ENCODE measurements around the gene UPF2. TPM values are rescaled to one million over a fixed set of nuclear protein-coding genes. Genes with fewer than 3 reads are reported as not detected.

UPF2 gene
- total and polyA plus RNA-seq, 2 of the 13 experiments (the other 11 are each of a cell fraction or from before 2014, with no cell fraction given), result 6.2 to 14.5 TPM

DNA sequence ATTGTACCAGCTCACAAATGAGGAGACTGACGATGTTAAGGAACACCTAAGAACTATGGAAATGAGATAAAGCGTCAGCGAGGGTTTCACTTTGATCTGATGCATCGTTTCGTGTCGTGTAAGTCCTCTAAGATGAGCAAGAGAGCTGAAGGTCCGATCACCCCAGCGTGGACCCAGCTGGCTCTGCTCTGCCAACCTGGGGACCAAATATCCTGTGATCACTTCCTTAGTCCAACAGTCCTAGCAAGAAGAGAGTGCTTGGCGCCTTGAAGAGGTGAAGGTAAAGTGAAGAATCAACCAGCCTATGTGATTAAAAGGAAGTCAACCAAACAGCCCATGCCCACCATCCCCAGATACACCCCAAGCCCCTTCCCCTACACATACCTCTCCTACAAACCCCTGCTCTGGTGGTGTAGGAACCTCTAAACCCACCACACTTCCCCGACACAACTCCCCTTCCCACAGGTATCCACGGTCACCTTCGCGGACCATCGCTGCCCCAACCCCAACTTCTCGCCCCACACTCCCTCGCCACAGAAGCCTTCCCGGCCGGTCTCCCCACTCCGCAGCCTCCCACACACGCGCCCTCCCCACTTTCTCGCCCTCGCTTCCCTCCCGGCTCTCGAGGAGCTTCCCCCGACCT lies 722 bp downstream of the UPF2 start:
- H4K20me1 ChIP-seq (ENCODE audit: insufficient read depth, low read length), result no peaks in the 10 kb centered on the region
- ChIA-PET POLR2A (interaction anchor here (0.6 to 2.6 kb wide), 13 partner anchors 8 to 342 kb away, joined by 3 to 43 read pairs (median 4); partner anchors contain the start of genes CDC123, DHTKD1 and NUDT5), CTCF (ENCODE audit: low intra/inter-chr PET ratio, low total read pairs) (no interaction called here)
- peaks cover 35% of the 10 kb centered on the region for H3K4me1 ChIP-seq (ENCODE audit: insufficient read depth, low read length)
- intact Hi-C loops (cut with micrococcal nuclease; ENCODE audit: unreplicated experiment), result loop anchor here (5.0 kb wide), 1 partner anchor 85 kb away; the partner anchor contains the start of gene SEC61A2
- H3K4me3 ChIP-seq (replicated peaks in 1 of 3; ENCODE audit: insufficient read depth in 1 of 3, low read depth in 2 of 3, low read length in 3 of 3), result peak overlapping the region; percentile 77 to 96 (median 95)
- peaks cover 47% of the 10 kb centered on the region for H3K79me2 ChIP-seq (ENCODE audit: insufficient read depth, low read length)
- H3K9me3 ChIP-seq (ENCODE audit: low read length), result no peaks in the 10 kb centered on the region
- FAIRE-seq, result no peak
- peak; percentile 33 for DNase-seq (ENCODE audit: low spot score)
- in situ Hi-C loops (cut with HindIII; ENCODE audit: extremely low pct_ligation_motif_present, low pct_unique_long_range_greater_than_20kb), result no loop called here
- H3K27me3 ChIP-seq (ENCODE audit: control insufficient read depth in 1 of 2, insufficient read depth in 2 of 2, low read length in 2 of 2), result no peaks in the 10 kb centered on the region; a peak in 1 of 5 replicates
- no peak overlapping the region for H2AFZ ChIP-seq (ENCODE audit: low read length)
- BruUV-seq (replicated peaks), result no TSS peak
- under 1% methylated on average over 26 of the region's 26 CpGs for WGBS (ENCODE audit: low lambda C conversion rate)
- ATAC-seq, result peak; percentile 43
- peak overlapping the region; percentile 67 for H3K4me2 ChIP-seq (ENCODE audit: low read depth, low read length)
- peak overlapping the region; percentile 99 for H3K9ac ChIP-seq (ENCODE audit: insufficient read depth, low read depth, low read length)
- peak overlapping the region; percentile 99 for H3K27ac ChIP-seq (ENCODE audit: extremely low read length, insufficient read depth, low read length)
- no peaks in the 10 kb centered on the region for H3K36me3 ChIP-seq (replicated peaks in 1 of 2; ENCODE audit: control insufficient read depth in 1 of 2, insufficient read depth in 2 of 2, low read length in 2 of 2)
- TF ChIP-seq ZNF225 (CRISPR knock-in tag; IDR thresholded peaks at IDR 0.05) (peak; percentile 39; the same call in 1 of the 2 replicates), NFE2L1 (CRISPR knock-in tag; IDR thresholded peaks at IDR 0.05; ENCODE audit: borderline replicate concordance) (no peak), HNF4G (IDR thresholded peaks at IDR 0.05; ENCODE audit: borderline replicate concordance, low read depth, low read length) (no peak), HNF4G (CRISPR knock-in tag; IDR thresholded peaks at IDR 0.05; ENCODE audit: borderline replicate concordance, low read depth) (no peak), SRY (CRISPR knock-in tag; IDR thresholded peaks at IDR 0.05) (0 out of 2 replicates have a peak, but pooled peaks have one; percentile 25), NRL (CRISPR knock-in tag; IDR thresholded peaks at IDR 0.05; ENCODE audit: borderline replicate concordance) (0 out of 2 replicates have a peak, but pooled peaks have one; percentile 41), ZSCAN12 (CRISPR knock-in tag; IDR thresholded peaks at IDR 0.05) (no peak), KAT8 (CRISPR knock-in tag; IDR thresholded peaks at IDR 0.05) (no peak), HDAC1 (CRISPR knock-in tag; IDR thresholded peaks at IDR 0.05) (peak; percentile 13; the same call in 1 of the 2 replicates), ATRX (CRISPR knock-in tag; IDR thresholded peaks at IDR 0.05; ENCODE audit: borderline replicate concordance) (no peak), ZNF780A (CRISPR knock-in tag; IDR thresholded peaks at IDR 0.05) (no peak), FOXA1 (IDR thresholded peaks at IDR 0.05) (no peak), FOXA1 (CRISPR knock-in tag; IDR thresholded peaks at IDR 0.05) (no peak), ZNF160 (CRISPR knock-in tag; IDR thresholded peaks at IDR 0.05) (peak; percentile 14; the same call in 1 of the 2 replicates), SAP130 (CRISPR knock-in tag; IDR thresholded peaks at IDR 0.05; ENCODE audit: low read depth) (0 out of 2 replicates have a peak, but pooled peaks have one; percentile 25)
- TF ChIP-seq, protein P1, sequence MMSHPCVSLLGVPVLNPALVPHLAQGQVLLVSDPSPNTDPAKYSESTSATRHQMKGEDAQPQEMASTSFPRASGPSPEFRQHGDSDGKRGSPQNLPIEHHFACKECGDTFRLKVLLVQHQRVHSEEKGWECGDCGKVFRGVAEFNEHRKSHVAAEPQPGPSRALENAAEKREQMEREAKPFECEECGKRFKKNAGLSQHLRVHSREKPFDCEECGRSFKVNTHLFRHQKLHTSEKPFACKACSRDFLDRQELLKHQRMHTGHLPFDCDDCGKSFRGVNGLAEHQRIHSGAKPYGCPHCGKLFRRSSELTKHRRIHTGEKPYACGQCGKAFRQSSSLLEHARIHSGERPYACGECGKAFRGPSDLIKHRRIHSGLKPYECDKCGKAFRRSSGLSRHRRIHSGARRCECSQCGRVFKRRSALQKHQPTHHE (CRISPR knock-in tag; IDR thresholded peaks at IDR 0.05; ENCODE audit: borderline replicate concordance), result peak; percentile 15; the same call in 1 of the 2 replicates
- TF ChIP-seq, protein P2, sequence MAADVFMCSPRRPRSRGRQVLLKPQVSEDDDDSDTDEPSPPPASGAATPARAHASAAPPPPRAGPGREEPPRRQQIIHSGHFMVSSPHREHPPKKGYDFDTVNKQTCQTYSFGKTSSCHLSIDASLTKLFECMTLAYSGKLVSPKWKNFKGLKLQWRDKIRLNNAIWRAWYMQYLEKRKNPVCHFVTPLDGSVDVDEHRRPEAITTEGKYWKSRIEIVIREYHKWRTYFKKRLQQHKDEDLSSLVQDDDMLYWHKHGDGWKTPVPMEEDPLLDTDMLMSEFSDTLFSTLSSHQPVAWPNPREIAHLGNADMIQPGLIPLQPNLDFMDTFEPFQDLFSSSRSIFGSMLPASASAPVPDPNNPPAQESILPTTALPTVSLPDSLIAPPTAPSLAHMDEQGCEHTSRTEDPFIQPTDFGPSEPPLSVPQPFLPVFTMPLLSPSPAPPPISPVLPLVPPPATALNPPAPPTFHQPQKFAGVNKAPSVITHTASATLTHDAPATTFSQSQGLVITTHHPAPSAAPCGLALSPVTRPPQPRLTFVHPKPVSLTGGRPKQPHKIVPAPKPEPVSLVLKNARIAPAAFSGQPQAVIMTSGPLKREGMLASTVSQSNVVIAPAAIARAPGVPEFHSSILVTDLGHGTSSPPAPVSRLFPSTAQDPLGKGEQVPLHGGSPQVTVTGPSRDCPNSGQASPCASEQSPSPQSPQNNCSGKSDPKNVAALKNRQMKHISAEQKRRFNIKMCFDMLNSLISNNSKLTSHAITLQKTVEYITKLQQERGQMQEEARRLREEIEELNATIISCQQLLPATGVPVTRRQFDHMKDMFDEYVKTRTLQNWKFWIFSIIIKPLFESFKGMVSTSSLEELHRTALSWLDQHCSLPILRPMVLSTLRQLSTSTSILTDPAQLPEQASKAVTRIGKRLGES (CRISPR knock-in tag; IDR thresholded peaks at IDR 0.05; ENCODE audit: borderline replicate concordance), result no peak
- TF ChIP-seq, protein P3, sequence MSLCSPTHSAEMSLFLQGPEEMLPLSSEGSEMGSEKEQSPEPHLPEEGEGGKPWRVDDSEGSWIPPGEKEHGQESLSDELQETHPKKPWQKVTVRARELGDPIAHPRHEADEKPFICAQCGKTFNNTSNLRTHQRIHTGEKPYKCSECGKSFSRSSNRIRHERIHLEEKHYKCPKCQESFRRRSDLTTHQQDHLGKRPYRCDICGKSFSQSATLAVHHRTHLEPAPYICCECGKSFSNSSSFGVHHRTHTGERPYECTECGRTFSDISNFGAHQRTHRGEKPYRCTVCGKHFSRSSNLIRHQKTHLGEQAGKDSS (CRISPR knock-in tag; IDR thresholded peaks at IDR 0.05; ENCODE audit: borderline replicate concordance, low read depth), result 0 out of 2 replicates have a peak, but pooled peaks have one; percentile 27
